Kidney (tissue), 14 donors: ENCODE measurements around the gene LHFPL3. TPM values are rescaled to one million over a fixed set of nuclear protein-coding genes. Genes with fewer than 3 reads are reported as not detected.
A peak's percentile ranks its signal among the peaks of the same experiment; 100 is the strongest.

Source experiments
- DNase-seq, 5 donors: peaks; one replicate each; pipeline ENCODE4 v3.0.0-alpha.2; 2013 to 2020
- FAIRE-seq: peaks from 2 replicates; lab custom pipeline; 2012; peaks lifted over from hg19 to GRCh38; lab: Jason Lieb, UNC
- H3K27ac ChIP-seq, 2 donors: one replicate each; pipeline ENCODE4 v1.7.0; 2013; ENCODE audit warnings: low read depth in 2 of 2, low read length in 2 of 2, inconsistent platforms in 1 of 2
- H3K27me3 ChIP-seq: one replicate; pipeline ENCODE4 v1.7.1; 2013; ENCODE audit warnings: low read length, inconsistent platforms; ENCODE audit not compliant: control insufficient read depth, insufficient read depth
- H3K36me3 ChIP-seq, 3 donors: one replicate each; pipeline versions ENCODE4 v1.7.0 to v1.7.1; 2013; ENCODE audit warnings: low read length in 3 of 3, control low read depth in 1 of 3, inconsistent platforms in 1 of 3; ENCODE audit not compliant: insufficient read depth in 3 of 3, control insufficient read depth in 2 of 3
- H3K4me1 ChIP-seq, 3 donors: one replicate each; pipeline versions ENCODE4 v1.7.0 to v1.7.1; 2013; ENCODE audit warnings: low read length in 3 of 3, inconsistent platforms in 1 of 3, low read depth in 1 of 3; ENCODE audit not compliant: control insufficient read depth in 2 of 3, insufficient read depth in 2 of 3
- H3K4me3 ChIP-seq, 3 donors: one replicate each; pipeline versions ENCODE4 v1.7.0 to v1.8.1; 2013; ENCODE audit warnings: low read length in 3 of 3, control low read depth in 1 of 3, inconsistent platforms in 1 of 3
- H3K9ac ChIP-seq, 3 donors: one replicate each; pipeline versions ENCODE4 v1.7.0 to v1.7.1; 2013; ENCODE audit warnings: low read length in 3 of 3, control low read depth in 1 of 3, inconsistent platforms in 1 of 3
- H3K9me3 ChIP-seq, 3 donors: one replicate each; pipeline versions ENCODE4 v1.7.0 to v1.7.1; 2013; ENCODE audit warnings: low read length in 3 of 3, control low read depth in 1 of 3, inconsistent platforms in 1 of 3; ENCODE audit not compliant: control insufficient read depth in 2 of 3, insufficient read depth in 1 of 3
- intact Hi-C: fragments of 100-400 bp; cut with DNase I; formaldehyde crosslinking; loops from one replicate; pipeline ENCODE4 v1.11.1; 2022
- polyA plus RNA-seq: library from polyadenylated mRNA; stranded (reverse); fragments of 350-450 nt; fragmentation: Illumina TruSeq; extraction: RNeasy Lipid Tissue Mini Kit (QIAGEN cat#74804); gene quantifications from one replicate; pipeline ENCODE4 v1.2.3, GENCODE V29; 2014; ENCODE audit warnings: low read depth, low replicate concordance; ENCODE audit not compliant: insufficient read depth
- total RNA-seq: library from RNA; stranded (reverse); fragmentation: NEBNext Ultra II Directional; extraction: Animal tissue kit (Norgen Biotek cat#: 25700); gene quantifications from one replicate; pipeline ENCODE4 v1.2.1, GENCODE V29; 2021
- TF ChIP-seq, protein P1 (sequence below): IDR thresholded peaks from 3 replicates; pipeline ENCODE4 v1.5.1; 2012; ENCODE audit warnings: mild to moderate bottlenecking, moderate library complexity, borderline replicate concordance; ENCODE audit not compliant: insufficient read depth; ENCODE audit errors: extremely low read depth
- donor health status: control.
- donor health status: control.
- donor health status: control.
- donor health status: control.
- donor health status: control.
- donor health status: DM: yes; HTN: yes; CAD: no.
- donor health status: Normal renal cell carcinoma (clear cell type).

Gene LHFPL3
- total and polyA plus RNA-seq, 2 donors from 2014 or later: not detected

DNA sequence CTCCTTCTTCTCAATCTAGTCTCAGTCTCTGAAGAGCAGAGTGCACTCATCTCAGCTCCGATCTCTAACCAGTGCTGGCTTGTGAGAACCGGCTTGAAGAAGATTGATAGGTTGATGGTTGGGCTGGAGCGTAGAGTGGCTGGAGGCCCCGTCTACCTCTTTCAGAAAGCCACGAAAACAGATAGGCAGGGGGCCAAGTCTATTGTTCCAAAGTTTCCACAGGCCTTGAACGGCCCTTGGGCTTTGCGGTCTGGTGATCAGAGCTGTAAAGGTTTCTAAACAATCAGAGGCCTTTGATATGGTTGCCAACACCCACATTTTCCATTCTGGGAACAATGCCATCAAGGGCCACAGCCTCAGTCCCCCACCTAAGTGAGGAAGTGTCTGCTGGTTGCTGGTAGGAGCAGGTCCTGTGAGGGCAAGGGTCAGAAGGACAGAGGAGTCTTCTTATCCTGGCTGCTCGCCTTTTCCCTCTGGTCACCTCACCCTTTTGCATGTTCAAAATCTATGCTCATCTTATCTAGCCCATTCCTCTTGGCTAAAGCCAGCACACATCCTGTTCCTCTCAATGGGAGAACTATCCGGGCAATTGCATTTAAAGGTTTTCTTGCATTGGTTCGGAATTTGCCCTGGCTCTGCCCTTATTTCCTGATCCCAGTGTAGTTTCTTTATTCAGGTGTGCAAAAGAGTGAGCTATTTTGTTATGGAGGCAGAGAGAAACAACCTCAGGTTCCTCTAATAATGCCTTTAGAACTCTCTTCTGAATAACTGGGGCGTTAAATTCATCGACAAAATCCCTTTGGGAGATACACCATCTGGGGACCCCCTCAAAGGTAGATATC, 615.3 kb downstream of the LHFPL3 start:
- FAIRE-seq (no peak), DNase-seq (peak; percentile 68 to 94 (median 79))
- H3K27me3 ChIP-seq: no peaks in the 10 kb centered on the region
- H3K4me3 ChIP-seq: peak overlapping the region in 2 of 3 donors; percentile 3 to 23
- H3K4me1 ChIP-seq: peaks cover 6 to 30% (median 27%) of the 10 kb centered on the region in 3 donors
- no peaks in the 10 kb centered on the region for H3K36me3 ChIP-seq
- H3K9me3 ChIP-seq: no peaks in the 10 kb centered on the region
- peak overlapping the region; percentile 83 to 97 for H3K27ac ChIP-seq
- peak overlapping the region in 1 of 3 donors; percentile 38 for H3K9ac ChIP-seq
- intact Hi-C loops: no loop called here
- TF ChIP-seq, protein P1, sequence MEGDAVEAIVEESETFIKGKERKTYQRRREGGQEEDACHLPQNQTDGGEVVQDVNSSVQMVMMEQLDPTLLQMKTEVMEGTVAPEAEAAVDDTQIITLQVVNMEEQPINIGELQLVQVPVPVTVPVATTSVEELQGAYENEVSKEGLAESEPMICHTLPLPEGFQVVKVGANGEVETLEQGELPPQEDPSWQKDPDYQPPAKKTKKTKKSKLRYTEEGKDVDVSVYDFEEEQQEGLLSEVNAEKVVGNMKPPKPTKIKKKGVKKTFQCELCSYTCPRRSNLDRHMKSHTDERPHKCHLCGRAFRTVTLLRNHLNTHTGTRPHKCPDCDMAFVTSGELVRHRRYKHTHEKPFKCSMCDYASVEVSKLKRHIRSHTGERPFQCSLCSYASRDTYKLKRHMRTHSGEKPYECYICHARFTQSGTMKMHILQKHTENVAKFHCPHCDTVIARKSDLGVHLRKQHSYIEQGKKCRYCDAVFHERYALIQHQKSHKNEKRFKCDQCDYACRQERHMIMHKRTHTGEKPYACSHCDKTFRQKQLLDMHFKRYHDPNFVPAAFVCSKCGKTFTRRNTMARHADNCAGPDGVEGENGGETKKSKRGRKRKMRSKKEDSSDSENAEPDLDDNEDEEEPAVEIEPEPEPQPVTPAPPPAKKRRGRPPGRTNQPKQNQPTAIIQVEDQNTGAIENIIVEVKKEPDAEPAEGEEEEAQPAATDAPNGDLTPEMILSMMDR: no peak

- FAIRE-seq (no peak), DNase-seq (no peak)
- Histone ChIP-seq H3K27ac (peak overlapping the region; percentile 83 to 97), H3K4me1 (peaks cover 6 to 24% (median 22%) of the 10 kb centered on the region in 3 donors), H3K9ac (peak overlapping the region; percentile 27 to 72 (median 67)), H3K36me3 (no peaks in the 10 kb centered on the region), H3K27me3 (no peaks in the 10 kb centered on the region), H3K4me3 (peak overlapping the region in 2 of 3 donors; percentile 16 to 35), H3K9me3 (no peaks in the 10 kb centered on the region)
- TF ChIP-seq, protein P1: no peak
- intact Hi-C loops: no loop called here
Measured at GRCh38 chr7:104945599-104945956, 617.2 kb downstream of the LHFPL3 start.

GRCh38 chr7:104946338-104946737, 617.9 kb downstream of the LHFPL3 start:
- H3K4me3 ChIP-seq: no peak overlapping the region
- H3K27ac ChIP-seq: peak overlapping the region in 1 of 2 donors; percentile 7
- FAIRE-seq (no peak), DNase-seq (no peak)
- peaks cover 6 to 24% (median 22%) of the 10 kb centered on the region in 3 donors for H3K4me1 ChIP-seq
- TF ChIP-seq, protein P1: no peak
- intact Hi-C loops: no loop called here
- no peaks in the 10 kb centered on the region for H3K27me3 ChIP-seq
- no peaks in the 10 kb centered on the region for H3K9me3 ChIP-seq
- H3K9ac ChIP-seq: no peak overlapping the region
- no peaks in the 10 kb centered on the region for H3K36me3 ChIP-seq
